ENCODE data around the gene PEMT. TPM values are rescaled to one million over a fixed set of nuclear protein-coding genes. Genes with fewer than 3 reads are reported as not detected.

The PEMT gene
- total RNA-seq, 1 experiment from 2014 or later = 39.8 TPM

DNA sequence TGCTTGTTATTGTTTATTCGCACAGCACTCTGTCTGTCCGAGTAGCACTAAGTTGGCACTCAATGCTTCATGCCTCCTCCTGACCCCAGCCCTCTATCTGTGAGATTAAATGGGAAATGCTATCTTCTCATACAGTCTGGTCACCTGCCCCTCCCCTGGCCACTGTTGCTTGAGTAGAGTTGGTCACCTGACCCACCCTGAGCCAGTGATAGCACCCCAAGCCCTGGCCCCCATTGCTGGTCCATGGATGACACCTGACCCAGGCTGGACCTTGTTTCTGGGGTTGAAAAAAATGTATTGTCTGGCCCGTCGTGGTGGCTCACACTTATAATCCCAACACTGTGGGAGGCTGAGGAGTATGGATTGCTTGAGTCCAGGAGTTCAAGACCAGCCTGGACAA is 8.5 kb upstream of the PEMT start:
- no peak for DNase-seq (ENCODE audit: low spot score)
- BruUV-seq (replicated peaks) = no TSS peak
- ChIA-PET POLR2A (ENCODE audit: low non-redundant PET) (no interaction called here), CTCF (interaction anchor here (0.6 kb wide), 1 partner anchor 7 kb away, joined by 3 read pairs; no protein-coding TSS in a partner anchor)
- TF ChIP-seq, protein P1, sequence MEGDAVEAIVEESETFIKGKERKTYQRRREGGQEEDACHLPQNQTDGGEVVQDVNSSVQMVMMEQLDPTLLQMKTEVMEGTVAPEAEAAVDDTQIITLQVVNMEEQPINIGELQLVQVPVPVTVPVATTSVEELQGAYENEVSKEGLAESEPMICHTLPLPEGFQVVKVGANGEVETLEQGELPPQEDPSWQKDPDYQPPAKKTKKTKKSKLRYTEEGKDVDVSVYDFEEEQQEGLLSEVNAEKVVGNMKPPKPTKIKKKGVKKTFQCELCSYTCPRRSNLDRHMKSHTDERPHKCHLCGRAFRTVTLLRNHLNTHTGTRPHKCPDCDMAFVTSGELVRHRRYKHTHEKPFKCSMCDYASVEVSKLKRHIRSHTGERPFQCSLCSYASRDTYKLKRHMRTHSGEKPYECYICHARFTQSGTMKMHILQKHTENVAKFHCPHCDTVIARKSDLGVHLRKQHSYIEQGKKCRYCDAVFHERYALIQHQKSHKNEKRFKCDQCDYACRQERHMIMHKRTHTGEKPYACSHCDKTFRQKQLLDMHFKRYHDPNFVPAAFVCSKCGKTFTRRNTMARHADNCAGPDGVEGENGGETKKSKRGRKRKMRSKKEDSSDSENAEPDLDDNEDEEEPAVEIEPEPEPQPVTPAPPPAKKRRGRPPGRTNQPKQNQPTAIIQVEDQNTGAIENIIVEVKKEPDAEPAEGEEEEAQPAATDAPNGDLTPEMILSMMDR (conservative IDR thresholded peaks at IDR 0.05; ENCODE audit: low read depth, low read length) = no peak
- TF ChIP-seq EZH2 (IDR thresholded peaks at IDR 0.05; ENCODE audit: borderline replicate concordance, low read depth, low read length, poor library complexity, severe bottlenecking) = no peak
- intact Hi-C loops (cut with micrococcal nuclease; ENCODE audit: unreplicated experiment) = no loop called here
- no peak overlapping the region for H3K27ac ChIP-seq (ENCODE audit: low read depth, low read length, poor library complexity, severe bottlenecking)
- no peaks in the 10 kb centered on the region for H3K27me3 ChIP-seq (replicated peaks; ENCODE audit: insufficient read depth, low read depth, low read length, poor library complexity)
- H3K4me3 ChIP-seq (ENCODE audit: low read depth, low read length, poor library complexity, severe bottlenecking) = no peak overlapping the region
- H3K4me1 ChIP-seq (ENCODE audit: insufficient read depth, low read length, poor library complexity, severe bottlenecking) = no peaks in the 10 kb centered on the region
- H3K36me3 ChIP-seq (ENCODE audit: insufficient read depth, low read length, poor library complexity, severe bottlenecking) = no peaks in the 10 kb centered on the region
- H3K9me3 ChIP-seq (ENCODE audit: low read depth, low read length, poor library complexity, severe bottlenecking) = no peaks in the 10 kb centered on the region

DNA sequence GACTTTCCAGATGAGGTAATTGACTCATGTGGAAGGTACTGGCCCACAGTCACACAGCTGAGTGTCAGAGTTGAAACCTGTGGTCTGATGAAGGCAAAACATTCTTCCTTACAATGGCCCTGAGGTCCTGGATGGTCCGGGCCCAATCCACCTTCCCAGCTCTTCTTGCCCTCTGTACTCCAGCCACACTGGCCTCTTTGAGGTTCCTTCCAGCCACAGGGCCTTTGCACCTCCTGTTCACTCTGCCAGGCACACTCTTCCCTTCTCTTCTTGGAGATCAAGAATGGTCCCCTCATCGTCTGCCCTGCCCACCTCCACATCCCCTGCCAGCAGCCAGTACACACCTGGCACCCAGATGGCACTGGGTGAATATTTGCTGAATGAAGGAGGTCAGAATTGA is 6.5 kb upstream of the PEMT start:
- no peak for DNase-seq (ENCODE audit: low spot score)
- ChIA-PET POLR2A (ENCODE audit: low non-redundant PET) (interaction anchor here (0.7 kb wide), 1 partner anchor 155 kb away, joined by 4 read pairs; no protein-coding TSS in a partner anchor), CTCF (no interaction called here)
- H3K27me3 ChIP-seq (replicated peaks; ENCODE audit: insufficient read depth, low read depth, low read length, poor library complexity) = no peaks in the 10 kb centered on the region
- H3K27ac ChIP-seq (ENCODE audit: low read depth, low read length, poor library complexity, severe bottlenecking) = no peak overlapping the region
- no TSS peak for BruUV-seq (replicated peaks)
- no peaks in the 10 kb centered on the region for H3K4me1 ChIP-seq (ENCODE audit: insufficient read depth, low read length, poor library complexity, severe bottlenecking)
- no peaks in the 10 kb centered on the region for H3K36me3 ChIP-seq (ENCODE audit: insufficient read depth, low read length, poor library complexity, severe bottlenecking)
- TF ChIP-seq, protein P1 (conservative IDR thresholded peaks at IDR 0.05; ENCODE audit: low read depth, low read length) = no peak
- no peak for TF ChIP-seq EZH2 (IDR thresholded peaks at IDR 0.05; ENCODE audit: borderline replicate concordance, low read depth, low read length, poor library complexity, severe bottlenecking)
- intact Hi-C loops (cut with micrococcal nuclease; ENCODE audit: unreplicated experiment) = no loop called here
- no peak overlapping the region for H3K4me3 ChIP-seq (ENCODE audit: low read depth, low read length, poor library complexity, severe bottlenecking)
- no peaks in the 10 kb centered on the region for H3K9me3 ChIP-seq (ENCODE audit: low read depth, low read length, poor library complexity, severe bottlenecking)

DNA sequence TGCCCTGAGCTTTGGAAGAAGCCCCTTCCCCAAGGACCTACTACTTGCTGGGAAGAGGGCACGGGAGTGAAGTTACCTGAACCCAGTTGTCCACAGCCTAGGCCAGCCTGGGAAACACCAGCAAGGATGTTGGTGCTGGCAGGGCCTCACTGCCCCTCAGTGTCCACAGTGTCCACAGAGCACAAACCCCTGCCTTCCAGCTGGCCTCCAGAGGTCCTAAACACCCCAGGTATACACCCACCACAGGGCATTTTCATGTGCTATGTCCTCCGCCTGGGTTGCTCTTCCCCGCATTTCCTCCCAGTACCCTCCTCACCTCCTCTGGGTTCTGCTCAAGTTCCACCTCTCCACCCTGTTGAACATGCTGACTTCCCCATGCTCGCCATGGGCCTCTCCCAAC is 4.2 kb upstream of the PEMT start:
- CTCF ChIA-PET = no interaction called here
- DNase-seq (ENCODE audit: low spot score) = no peak
- no peaks in the 10 kb centered on the region for H3K36me3 ChIP-seq (ENCODE audit: insufficient read depth, low read length, poor library complexity, severe bottlenecking)
- H3K9me3 ChIP-seq (ENCODE audit: low read depth, low read length, poor library complexity, severe bottlenecking) = no peaks in the 10 kb centered on the region
- intact Hi-C loops (cut with micrococcal nuclease; ENCODE audit: unreplicated experiment) = no loop called here
- no peaks in the 10 kb centered on the region for H3K27me3 ChIP-seq (replicated peaks; ENCODE audit: insufficient read depth, low read depth, low read length, poor library complexity)
- H3K27ac ChIP-seq (ENCODE audit: low read depth, low read length, poor library complexity, severe bottlenecking) = no peak overlapping the region
- H3K4me1 ChIP-seq (ENCODE audit: insufficient read depth, low read length, poor library complexity, severe bottlenecking) = peaks cover 4% of the 10 kb centered on the region
- BruUV-seq (replicated peaks) = no TSS peak
- H3K4me3 ChIP-seq (ENCODE audit: low read depth, low read length, poor library complexity, severe bottlenecking) = no peak overlapping the region
- TF ChIP-seq, protein P1 (conservative IDR thresholded peaks at IDR 0.05; ENCODE audit: low read depth, low read length) = no peak
- TF ChIP-seq EZH2 (IDR thresholded peaks at IDR 0.05; ENCODE audit: borderline replicate concordance, low read depth, low read length, poor library complexity, severe bottlenecking) = no peak
- POLR2A ChIA-PET (ENCODE audit: low non-redundant PET) = no interaction called here

Measured in A673 (cell line).